Neuronal stem cell (in vitro differentiated cells): ENCODE results near the gene ZNF319.

ENCODE experiments used
- DNase-seq: peaks from one replicate; pipeline ENCODE4 v3.0.0-alpha.2; 2013; ENCODE audit warnings: low spot score
- H2AFZ ChIP-seq: one replicate; pipeline ENCODE4 v1.6.1; 2013; ENCODE audit warnings: mild to moderate bottlenecking, low read length, inconsistent platforms
- H2AK5ac ChIP-seq: 2 replicates; pipeline ENCODE4 v1.6.1; 2013; ENCODE audit warnings: low read depth, mild to moderate bottlenecking, inconsistent platforms, low read length, moderate library complexity, mixed read lengths
- H2BK120ac ChIP-seq: 2 replicates; pipeline ENCODE4 v1.6.1; 2013; ENCODE audit warnings: low read depth, mild to moderate bottlenecking, inconsistent platforms, low read length, moderate library complexity, mixed read lengths
- H2BK12ac ChIP-seq: one replicate; pipeline ENCODE4 v1.6.1; 2013; ENCODE audit warnings: low read length, inconsistent platforms
- H2BK15ac ChIP-seq: 2 replicates; pipeline ENCODE4 v1.6.1; 2013; ENCODE audit warnings: mild to moderate bottlenecking, low read length, inconsistent platforms, mixed read lengths
- H2BK5ac ChIP-seq: one replicate; pipeline ENCODE4 v1.6.1; 2013; ENCODE audit warnings: inconsistent platforms, mild to moderate bottlenecking, low read length, moderate library complexity
- H3K14ac ChIP-seq: one replicate; pipeline ENCODE4 v1.6.1; 2013; ENCODE audit warnings: low read length, inconsistent platforms
- H3K18ac ChIP-seq: 2 replicates; pipeline ENCODE4 v1.6.1; 2013; ENCODE audit warnings: low read length, inconsistent platforms
- H3K23ac ChIP-seq: 2 replicates; pipeline ENCODE4 v1.6.1; 2013; ENCODE audit warnings: low read depth, mild to moderate bottlenecking, mixed read lengths, low read length, inconsistent platforms; ENCODE audit not compliant: poor library complexity
- H3K27ac ChIP-seq: replicated peaks from 3 replicates; pipeline ENCODE4 v1.5.1; 2013; ENCODE audit warnings: low read length, inconsistent platforms
- H3K27me3 ChIP-seq, 3 experiments: 2 replicates each; pipeline ENCODE4 v1.6.1; 2013; ENCODE audit warnings: low read length in 3 of 3, mild to moderate bottlenecking in 2 of 3, inconsistent platforms in 1 of 3, low read depth in 1 of 3, mixed read lengths in 1 of 3, moderate library complexity in 1 of 3; ENCODE audit not compliant: control insufficient read depth in 3 of 3, insufficient read depth in 3 of 3
- H3K36me3 ChIP-seq, 2 donors: replicated peaks in 1 of 2; 2 replicates each; pipeline ENCODE4 v1.6.1; 2013; ENCODE audit warnings: low read length in 2 of 2; ENCODE audit not compliant: control insufficient read depth in 2 of 2, insufficient read depth in 2 of 2
- H3K4ac ChIP-seq: 2 replicates; pipeline ENCODE4 v1.6.1; 2013; ENCODE audit warnings: inconsistent platforms, mild to moderate bottlenecking, low read length, moderate library complexity
- H3K4me1 ChIP-seq, 2 donors: 1 replicate in 1 of 2; 2 replicates in 1 of 2; pipeline ENCODE4 v1.6.1; 2013; ENCODE audit warnings: low read length in 2 of 2, low read depth in 1 of 2; ENCODE audit not compliant: control insufficient read depth in 2 of 2, insufficient read depth in 1 of 2
- H3K4me2 ChIP-seq: one replicate; pipeline ENCODE4 v1.6.1; 2013; ENCODE audit warnings: mild to moderate bottlenecking, low read length, inconsistent platforms; ENCODE audit not compliant: insufficient read depth, poor library complexity, severe bottlenecking
- H3K4me3 ChIP-seq, 2 donors: 2 replicates each; pipeline ENCODE4 v1.5.1; 2013; ENCODE audit warnings: low read length in 2 of 2, mild to moderate bottlenecking in 2 of 2, inconsistent platforms in 1 of 2, moderate library complexity in 1 of 2
- H3K79me1 ChIP-seq: one replicate; pipeline ENCODE4 v1.6.1; 2013; ENCODE audit warnings: low read depth, mild to moderate bottlenecking, inconsistent platforms, low read length, moderate library complexity
- H3K9ac ChIP-seq: one replicate; pipeline ENCODE4 v1.6.1; 2013; ENCODE audit warnings: mild to moderate bottlenecking, low read depth, low read length, inconsistent platforms; ENCODE audit not compliant: poor library complexity
- H3K9me3 ChIP-seq, 2 donors: replicated peaks in 1 of 2; 2 replicates each; pipeline versions ENCODE3 to v1.6.1; 2013; ENCODE audit warnings: low read length in 2 of 2, mild to moderate bottlenecking in 2 of 2, inconsistent platforms in 1 of 2, low read depth in 1 of 2, mixed read lengths in 1 of 2, moderate library complexity in 1 of 2; ENCODE audit not compliant: control insufficient read depth in 2 of 2, insufficient read depth in 1 of 2
- H4K8ac ChIP-seq: one replicate; pipeline ENCODE4 v1.6.1; 2013; ENCODE audit warnings: low read depth, mild to moderate bottlenecking, inconsistent platforms, low read length, moderate library complexity
- H4K91ac ChIP-seq: one replicate; pipeline ENCODE4 v1.6.1; 2013; ENCODE audit warnings: low read length, low read depth, mild to moderate bottlenecking, inconsistent platforms; ENCODE audit not compliant: poor library complexity
- WGBS, 2 donors: extraction: QIAGEN DNeasy Blood & Tissue Kit; methylation state at CpG; one replicate each; pipeline ENCODE4 v1.1.7; 2013; ENCODE audit warnings: missing lambda C conversion rate in 2 of 2, mixed read lengths in 1 of 2; ENCODE audit not compliant: insufficient read length in 2 of 2, insufficient replicate concordance in 1 of 2; ENCODE audit errors: extremely low coverage in 2 of 2; 5-methylcytosine and 5-hydroxymethylcytosine counted together

Gene ZNF319

DNA sequence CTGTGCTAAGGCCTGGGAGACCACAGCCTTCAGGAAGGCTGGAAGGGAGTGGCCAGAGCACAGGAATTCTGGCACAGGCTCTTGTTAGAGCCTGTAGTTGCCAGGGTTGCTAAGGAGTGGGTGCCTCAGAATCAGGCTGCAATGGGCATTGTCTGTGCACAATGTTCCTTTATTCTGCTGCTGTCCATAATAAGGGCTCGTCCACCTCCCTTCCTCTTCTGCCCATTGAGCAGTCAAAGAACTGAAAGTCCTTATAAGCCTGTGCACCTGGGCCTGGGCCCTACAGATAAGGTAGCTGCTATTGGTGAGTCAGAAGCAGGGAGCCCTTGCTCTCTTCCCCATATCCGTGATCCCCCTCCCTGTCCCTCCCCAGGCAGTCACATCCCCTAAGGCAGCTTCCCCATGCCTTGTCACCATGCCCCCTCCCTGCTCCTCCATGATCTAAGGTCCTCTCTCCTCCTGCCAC is 24.1 kb downstream of the ZNF319 start:
- Histone ChIP-seq H2AFZ (peak overlapping the region; percentile 39), H4K91ac (no peak overlapping the region), H2BK120ac (no peak overlapping the region), H3K4me2 (no peak overlapping the region), H2AK5ac (no peak overlapping the region), H3K23ac (no peak overlapping the region), H3K4me1 (peaks cover 6 to 10% of the 10 kb centered on the region in 2 donors), H3K14ac (no peak overlapping the region), H3K9me3 (no peaks in the 10 kb centered on the region), H3K18ac (peak overlapping the region; percentile 88), H3K27ac (peak overlapping the region; percentile 57), H3K4ac (no peak overlapping the region), H3K36me3 (no peaks in the 10 kb centered on the region), H2BK5ac (no peak overlapping the region), H3K79me1 (no peaks in the 10 kb centered on the region), H3K4me3 (no peak overlapping the region), H3K27me3 (peaks cover 0 to 17% (median 0%) of the 10 kb centered on the region in 3 experiments), H2BK12ac (peak overlapping the region; percentile 97), H3K9ac (peak overlapping the region; percentile 55), H4K8ac (no peak overlapping the region), H2BK15ac (peak overlapping the region; percentile 40)
- no CpG with 5 or more reads among the region's 2 CpGs for WGBS, 2 donors
- DNase-seq: peak; percentile 20

DNA sequence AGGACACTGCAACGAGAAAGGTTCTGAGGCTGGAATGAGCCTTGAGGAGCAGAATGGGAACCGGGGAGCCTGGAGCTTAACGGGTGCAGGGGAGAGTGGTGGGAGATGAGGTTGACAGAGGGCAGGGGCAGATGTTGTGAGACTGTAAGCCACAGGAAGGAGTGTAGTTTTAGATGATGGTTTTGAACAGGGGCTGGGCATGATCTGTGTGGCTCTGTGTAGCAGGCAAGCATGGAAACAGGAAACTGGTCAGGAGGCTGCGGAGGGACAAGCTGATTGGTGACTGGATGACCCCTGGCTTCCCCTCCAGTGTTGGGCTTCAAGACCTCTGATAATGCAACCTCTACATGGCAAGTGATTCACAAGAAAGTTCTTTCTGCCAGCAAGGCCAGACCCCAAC is 28.2 kb downstream of the ZNF319 start:
- H3K79me1 ChIP-seq: no peaks in the 10 kb centered on the region
- H2BK5ac ChIP-seq: no peak overlapping the region
- peak overlapping the region; percentile 15 for H3K18ac ChIP-seq
- H4K8ac ChIP-seq: no peak overlapping the region
- peak overlapping the region; percentile 27 for H2AK5ac ChIP-seq
- no peak overlapping the region for H3K4me2 ChIP-seq
- no peak overlapping the region for H3K9ac ChIP-seq
- no peak overlapping the region for H3K4ac ChIP-seq
- H3K36me3 ChIP-seq: no peaks in the 10 kb centered on the region
- H3K23ac ChIP-seq: no peak overlapping the region
- no peak overlapping the region for H2BK120ac ChIP-seq
- no peak overlapping the region for H2AFZ ChIP-seq
- no peak overlapping the region for H3K4me3 ChIP-seq
- H3K27me3 ChIP-seq: peaks cover 0 to 20% (median 0%) of the 10 kb centered on the region in 3 experiments
- peaks cover 6 to 19% of the 10 kb centered on the region in 2 donors for H3K4me1 ChIP-seq
- peak overlapping the region; percentile 32 for H2BK15ac ChIP-seq
- H3K14ac ChIP-seq: no peak overlapping the region
- no peak overlapping the region for H4K91ac ChIP-seq
- H2BK12ac ChIP-seq: no peak overlapping the region
- H3K9me3 ChIP-seq: no peaks in the 10 kb centered on the region
- WGBS, 2 donors: no CpG with 5 or more reads among the region's 4 CpGs
- DNase-seq: no peak
- no peak overlapping the region for H3K27ac ChIP-seq

DNA sequence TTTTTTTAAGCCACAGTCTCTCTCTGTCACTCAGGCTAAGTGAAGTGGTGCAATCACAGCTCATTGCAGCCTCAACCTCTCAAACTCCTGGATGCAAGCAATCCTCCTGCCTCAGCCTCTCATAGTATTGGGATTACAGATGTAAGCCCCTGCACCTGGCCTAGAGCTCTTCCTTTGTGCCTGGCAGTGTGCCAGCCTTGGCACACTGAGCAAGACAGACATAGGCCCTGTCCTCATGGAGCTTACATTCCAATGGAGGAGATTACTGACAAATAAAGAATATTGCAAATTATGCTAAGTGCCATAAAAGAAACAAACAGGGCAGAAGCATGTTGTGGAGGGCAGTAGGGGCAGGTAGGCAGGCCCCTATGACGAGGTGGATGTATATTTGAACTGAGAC is 28.6 kb downstream of the ZNF319 start:
- WGBS, 2 donors: no CpG with 5 or more reads among the region's 1 CpG
- no peak overlapping the region for H3K27ac ChIP-seq
- H2AK5ac ChIP-seq: peak overlapping the region; percentile 27
- no peaks in the 10 kb centered on the region for H3K79me1 ChIP-seq
- H3K4me2 ChIP-seq: no peak overlapping the region
- no peak overlapping the region for H3K23ac ChIP-seq
- no peak overlapping the region for H3K14ac ChIP-seq
- no peak overlapping the region for H3K18ac ChIP-seq
- H2BK15ac ChIP-seq: peak overlapping the region; percentile 19
- H3K4me1 ChIP-seq: peaks cover 6 to 19% of the 10 kb centered on the region in 2 donors
- H2BK120ac ChIP-seq: no peak overlapping the region
- no peak overlapping the region for H4K91ac ChIP-seq
- no peak overlapping the region for H3K9ac ChIP-seq
- no peak overlapping the region for H2BK5ac ChIP-seq
- no peaks in the 10 kb centered on the region for H3K9me3 ChIP-seq
- no peaks in the 10 kb centered on the region for H3K36me3 ChIP-seq
- H3K4ac ChIP-seq: no peak overlapping the region
- no peak overlapping the region for H2AFZ ChIP-seq
- no peak overlapping the region for H4K8ac ChIP-seq
- no peak for DNase-seq
- no peak overlapping the region for H2BK12ac ChIP-seq
- peaks cover 0 to 20% (median 0%) of the 10 kb centered on the region in 3 experiments for H3K27me3 ChIP-seq
- no peak overlapping the region for H3K4me3 ChIP-seq

DNA sequence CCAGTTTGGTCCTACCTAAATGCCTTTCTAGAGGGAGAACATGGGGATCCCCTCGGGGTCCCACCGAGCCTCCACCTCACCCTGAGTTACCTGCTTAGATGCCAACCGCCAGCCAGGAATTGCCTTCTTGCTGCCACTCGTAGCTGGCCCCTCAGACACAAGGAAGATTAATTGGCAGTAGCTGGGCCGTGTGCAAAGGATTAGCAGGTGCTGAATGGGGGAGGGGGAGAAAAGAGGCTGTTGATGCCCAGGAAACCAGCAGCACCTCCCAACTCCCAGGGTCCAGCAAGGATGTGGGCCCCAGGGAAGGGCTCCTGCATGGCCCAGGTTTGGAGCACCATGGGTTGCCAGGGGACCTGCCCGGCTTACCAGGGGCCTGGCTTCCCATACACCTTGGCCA is 29.5 kb downstream of the ZNF319 start, which contains the start of gene CNGB1:
Gene CNGB1 (minus strand): TSS at position 159 of the 400 bp plus-strand sequence. CDS start 3,842 bp downstream, outside the sequence.
- Histone ChIP-seq H3K4ac (peak within 1 kb of the TSS; percentile 93), H3K27me3 (peaks cover 0 to 20% (median 0%) of the 10 kb centered on the region in 3 experiments), H2AFZ (no peak within 1 kb of the TSS), H2BK12ac (peak within 1 kb of the TSS; percentile 90), H3K23ac (no peak within 1 kb of the TSS), H2BK5ac (peak within 1 kb of the TSS; percentile 90), H3K14ac (peak within 1 kb of the TSS; percentile 97), H3K18ac (peak within 1 kb of the TSS; percentile 92), H3K36me3 (no peaks in the 10 kb centered on the region), H3K27ac (no peak within 1 kb of the TSS), H2BK120ac (peak within 1 kb of the TSS; percentile 81), H2AK5ac (peak within 1 kb of the TSS; percentile 90), H3K4me3 (no peak within 1 kb of the TSS), H3K79me1 (no peaks in the 10 kb centered on the region), H3K9me3 (no peaks in the 10 kb centered on the region), H4K91ac (no peak within 1 kb of the TSS), H2BK15ac (peak within 1 kb of the TSS; percentile 96), H3K4me2 (peak within 1 kb of the TSS; percentile 2), H3K9ac (no peak within 1 kb of the TSS), H4K8ac (peak within 1 kb of the TSS; percentile 82), H3K4me1 (peaks cover 2 to 15% of the 10 kb centered on the region in 2 donors)
- no peak for DNase-seq
- no CpG with 5 or more reads among the region's 6 CpGs for WGBS, 2 donors
